NCI-H1092 (cell line): Measurements from ENCODE around the gene CFAP251.
"Not testable (repeated sequence)": the region's sequence is repeated elsewhere in the genome, so short reads cannot be mapped to it uniquely, and the experiment has no call there.

ENCODE experiments used
- DNase-seq: peaks from one replicate; lab custom pipeline; 2025; lab: John Stamatoyannopoulos, UW

Gene CFAP251, protein sequence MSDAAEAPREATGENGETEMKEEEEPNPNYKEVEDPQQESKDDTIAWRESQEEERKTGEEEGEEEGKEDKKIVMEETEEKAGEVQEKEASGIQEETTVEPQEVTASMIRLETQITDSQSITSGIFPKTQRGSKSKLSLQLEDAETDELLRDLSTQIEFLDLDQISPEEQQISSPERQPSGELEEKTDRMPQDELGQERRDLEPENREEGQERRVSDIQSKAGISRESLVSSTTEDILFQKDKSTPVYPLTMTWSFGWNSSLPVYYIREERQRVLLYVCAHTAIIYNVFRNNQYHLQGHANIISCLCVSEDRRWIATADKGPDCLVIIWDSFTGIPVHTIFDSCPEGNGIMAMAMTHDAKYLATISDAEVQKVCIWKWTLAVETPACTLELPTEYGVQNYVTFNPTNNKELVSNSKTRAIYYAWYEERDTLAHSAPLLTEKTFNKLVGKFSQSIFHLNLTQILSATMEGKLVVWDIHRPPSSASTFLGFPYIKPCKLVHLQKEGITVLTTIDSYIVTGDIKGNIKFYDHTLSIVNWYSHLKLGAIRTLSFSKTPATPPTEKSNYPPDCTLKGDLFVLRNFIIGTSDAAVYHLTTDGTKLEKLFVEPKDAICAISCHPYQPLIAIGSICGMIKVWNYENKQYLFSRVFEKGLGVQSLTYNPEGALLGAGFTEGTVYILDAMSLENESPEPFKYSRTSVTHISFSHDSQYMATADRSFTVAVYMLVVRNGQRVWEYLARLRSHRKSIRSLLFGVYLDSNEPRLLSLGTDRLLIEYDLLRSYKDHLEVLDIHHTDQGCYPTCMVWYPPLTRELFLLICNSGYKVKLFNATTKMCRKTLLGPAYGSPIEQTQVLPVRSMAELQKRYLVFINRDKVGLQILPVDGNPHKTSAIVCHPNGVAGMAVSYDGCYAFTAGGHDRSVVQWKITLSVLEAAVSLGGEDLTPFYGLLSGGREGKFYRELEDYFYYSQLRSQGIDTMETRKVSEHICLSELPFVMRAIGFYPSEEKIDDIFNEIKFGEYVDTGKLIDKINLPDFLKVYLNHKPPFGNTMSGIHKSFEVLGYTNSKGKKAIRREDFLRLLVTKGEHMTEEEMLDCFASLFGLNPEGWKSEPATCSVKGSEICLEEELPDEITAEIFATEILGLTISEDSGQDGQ

DNA sequence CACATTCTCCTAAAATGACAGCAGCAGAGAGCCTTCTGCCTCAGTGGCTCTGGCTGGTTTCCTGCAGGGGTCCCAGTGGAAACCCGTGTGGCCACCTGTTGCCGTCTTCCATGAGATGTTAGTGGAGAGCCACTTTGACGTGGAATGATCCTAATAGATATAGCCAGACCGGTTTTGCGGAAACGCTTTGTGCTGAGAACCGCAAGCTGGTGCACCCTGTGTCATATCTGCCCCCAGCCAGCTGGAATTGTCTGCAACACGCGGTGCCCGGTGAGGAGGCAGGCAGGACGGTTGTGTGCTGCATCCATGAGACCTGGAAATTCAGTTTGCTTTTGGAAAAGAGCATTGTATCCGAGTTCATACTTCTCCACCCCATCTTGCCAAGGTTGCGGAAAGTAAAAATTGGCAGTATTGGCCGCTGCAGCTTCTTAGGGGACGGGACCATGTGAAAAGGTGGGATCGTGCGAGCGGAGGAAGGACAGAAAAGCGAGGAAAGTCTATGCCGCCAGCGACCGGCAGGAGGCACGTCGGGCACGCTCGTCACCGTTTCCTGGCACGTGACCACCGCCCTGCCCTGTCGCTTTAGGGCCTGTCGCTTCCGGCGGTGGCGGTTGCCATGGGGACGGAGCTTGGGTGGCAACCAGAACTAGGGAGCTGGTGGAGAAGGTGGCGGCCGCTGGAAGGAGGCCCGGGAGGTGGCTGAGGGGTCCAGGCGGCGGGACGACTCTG, at the start of gene CFAP251:
CFAP251 (plus strand) TSS at position 643 of the 729 bp plus-strand sequence. CDS start 2,714 bp downstream, outside the sequence.
- peak; percentile 90 for DNase-seq

DNA sequence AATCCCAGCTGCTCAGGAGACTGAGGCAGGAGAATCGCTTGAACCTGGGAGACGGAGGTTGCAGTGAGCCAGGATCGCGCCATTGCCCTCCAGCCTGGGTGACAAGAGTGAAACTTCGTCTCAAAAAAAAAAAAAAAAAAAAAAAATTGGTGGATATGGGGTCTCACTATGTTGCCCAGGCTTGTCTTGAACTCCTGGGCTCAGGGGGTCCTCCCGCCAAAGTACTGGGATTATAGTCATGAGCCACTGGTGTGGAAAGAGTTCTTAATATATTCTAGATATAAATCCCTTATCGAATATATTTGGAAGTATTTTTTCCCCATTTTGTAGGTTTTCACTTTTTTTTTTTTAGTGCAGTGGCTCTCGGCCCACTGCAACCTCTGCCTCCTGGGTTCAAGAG, 49.2 kb upstream of the CFAP251 start:
- not testable (repeated sequence) for DNase-seq

DNA sequence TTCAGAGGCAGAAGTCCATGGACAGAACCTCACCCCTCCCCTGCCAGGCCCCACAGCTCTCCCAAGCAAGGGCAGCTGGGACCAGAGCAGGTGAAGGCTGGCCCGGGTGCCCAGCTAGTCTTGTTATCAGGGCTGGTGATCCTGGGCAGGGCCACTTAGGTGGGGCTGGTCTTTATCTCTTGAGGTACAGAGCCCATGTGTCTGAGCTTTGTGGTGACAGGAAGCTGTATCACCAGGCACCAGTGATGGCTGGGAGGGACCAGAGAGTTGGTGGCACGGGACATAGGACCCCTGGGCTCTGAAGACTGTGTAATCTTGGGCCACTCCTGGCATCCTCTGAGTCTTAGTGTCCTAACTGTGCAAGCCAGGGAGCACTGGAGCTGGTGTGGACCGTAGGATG, 46.9 kb upstream of the CFAP251 start:
- no peak for DNase-seq

DNA sequence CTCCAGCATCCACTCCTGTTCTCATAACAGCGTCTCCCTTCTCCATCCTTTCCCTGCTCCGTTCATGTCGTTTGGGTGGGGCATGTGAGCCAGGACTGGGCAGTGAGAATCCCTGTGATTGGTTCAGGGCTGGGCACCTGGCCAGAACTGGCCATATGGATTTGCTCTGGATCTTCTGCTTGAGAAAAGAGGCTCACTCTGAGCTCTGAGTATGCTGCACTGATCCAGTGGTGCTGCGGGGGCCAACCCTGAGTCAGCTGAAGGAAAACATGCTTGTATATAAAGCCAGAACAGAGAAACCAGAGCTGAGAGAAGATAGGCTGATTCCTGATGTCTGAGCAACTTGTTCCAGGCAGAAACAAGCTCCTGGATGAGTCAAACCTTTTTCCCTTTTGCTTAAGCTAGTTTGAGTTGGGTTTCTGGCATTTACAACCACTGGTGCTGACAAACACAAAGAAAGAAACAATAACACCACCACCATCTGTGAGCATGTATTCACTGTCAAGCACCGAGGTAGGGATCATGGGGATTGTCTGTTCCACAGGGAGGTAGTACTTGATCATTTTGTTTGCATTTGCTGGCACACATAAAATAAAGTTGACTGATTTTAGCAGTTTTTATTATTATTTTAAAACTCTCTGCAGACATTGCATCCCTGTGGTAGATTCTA, 45.7 kb upstream of the CFAP251 start:
- DNase-seq, result no peak

DNA sequence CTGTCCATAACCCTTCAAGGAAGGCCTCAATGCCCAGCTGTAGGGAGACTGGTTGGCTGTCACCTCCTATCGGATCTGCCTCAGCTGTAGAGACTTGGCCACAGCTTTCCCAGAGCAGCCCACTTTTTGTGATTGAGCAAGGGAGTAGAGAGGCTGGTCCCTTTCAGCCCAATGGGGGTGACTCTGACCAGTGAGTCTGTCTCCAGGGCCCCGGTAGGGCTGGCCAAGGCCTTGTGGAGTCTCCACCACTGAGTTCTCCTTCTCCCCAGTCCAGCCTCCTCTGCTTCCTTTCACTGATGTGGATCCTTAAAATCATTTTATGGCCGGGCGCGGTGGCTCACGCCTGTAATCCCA, 45.2 kb upstream of the CFAP251 start:
- DNase-seq, result no peak

DNA sequence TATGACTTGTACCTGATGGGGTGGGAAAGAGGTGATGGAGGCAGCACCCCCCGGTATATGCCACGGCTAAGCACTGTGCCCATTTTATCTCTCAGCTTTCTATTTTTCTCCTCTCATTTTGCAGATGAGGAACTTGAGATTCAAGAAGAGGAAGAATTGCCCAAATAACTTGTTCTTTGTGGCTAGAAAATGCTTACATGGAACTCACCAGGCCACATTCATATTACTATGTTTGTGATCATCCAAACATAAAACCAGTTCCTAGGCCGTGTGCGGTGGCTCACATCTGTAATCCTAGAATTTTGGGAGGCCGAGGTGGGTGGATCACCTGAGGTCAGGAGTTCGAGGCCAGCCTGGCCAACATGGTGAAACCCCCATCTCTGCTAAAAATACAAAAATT, 44.3 kb upstream of the CFAP251 start:
- no peak for DNase-seq

DNA sequence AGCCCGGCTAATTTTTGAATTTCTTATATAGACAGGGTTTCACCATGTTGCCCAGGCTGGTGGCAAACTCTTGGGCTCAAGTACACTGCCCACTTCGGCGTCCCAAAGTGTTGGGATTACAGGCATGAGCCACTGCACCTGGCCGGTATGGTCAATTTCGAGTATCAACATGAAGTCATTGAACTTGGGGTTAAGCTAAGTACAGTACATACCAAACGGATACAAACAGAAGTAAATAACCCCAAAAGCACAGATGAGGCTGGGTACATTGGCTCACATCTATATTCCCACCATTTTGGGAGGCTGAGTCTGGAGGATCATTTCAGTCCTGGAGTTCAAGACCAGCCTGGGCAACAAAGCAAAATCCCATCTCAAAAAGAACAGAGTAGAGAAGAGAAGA, 42.8 kb upstream of the CFAP251 start:
- no peak for DNase-seq

DNA sequence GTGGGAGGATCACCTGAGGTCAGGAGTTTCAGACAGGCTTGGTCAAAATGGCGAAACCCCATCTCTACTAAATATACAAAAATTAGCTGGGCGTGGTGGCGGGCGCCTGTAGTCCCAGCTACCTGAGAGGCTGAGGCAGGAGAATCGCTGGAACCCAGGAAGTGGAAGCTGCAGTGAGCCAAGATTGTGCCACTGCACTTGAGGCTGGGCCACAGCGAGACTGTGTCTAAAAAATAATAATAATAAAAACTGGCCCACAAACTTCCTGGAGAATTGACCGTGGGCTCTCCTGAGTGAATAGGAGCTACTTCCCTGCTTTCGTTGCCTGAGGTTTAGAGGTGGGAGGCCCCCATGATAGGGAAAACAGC, 42.3 kb upstream of the CFAP251 start:
- DNase-seq, result not testable (repeated sequence)

DNA sequence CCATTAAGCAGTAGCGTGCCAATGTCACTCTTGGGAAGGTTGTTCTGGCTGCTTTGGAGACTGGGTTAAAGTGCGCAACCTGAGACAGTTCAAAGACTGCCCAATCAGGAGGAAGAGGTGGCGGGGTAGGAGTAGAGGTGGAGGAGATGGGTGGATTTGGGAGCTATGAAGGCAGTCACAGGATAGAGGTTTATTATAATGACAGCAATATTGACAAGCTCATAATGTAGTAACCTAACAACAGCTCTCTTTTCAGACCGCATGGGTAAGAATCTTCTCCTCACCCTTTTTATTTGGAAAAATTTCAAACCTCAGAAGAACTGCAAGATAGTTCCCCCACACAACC, 35.1 kb upstream of the CFAP251 start:
- no peak for DNase-seq

DNA sequence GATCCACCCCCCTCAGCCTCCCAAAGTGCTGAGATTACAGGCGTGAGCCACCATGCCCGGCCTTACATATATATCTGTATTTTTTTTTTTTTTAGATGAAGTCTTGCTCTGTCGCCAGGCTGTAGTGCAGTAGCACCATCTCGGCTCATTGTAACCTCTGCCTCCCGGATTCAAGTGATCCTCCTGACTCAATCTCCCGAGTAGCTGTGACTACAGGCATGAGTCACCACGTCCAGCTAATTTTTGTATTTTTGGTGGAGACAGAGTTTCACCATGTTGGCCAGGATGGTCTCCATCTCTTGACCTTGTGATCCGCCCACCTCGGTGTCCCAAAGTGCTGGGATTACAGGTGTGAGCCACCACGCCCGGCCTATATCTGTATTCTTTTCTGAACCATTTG, 33.3 kb upstream of the CFAP251 start:
- not testable (repeated sequence) for DNase-seq

DNA sequence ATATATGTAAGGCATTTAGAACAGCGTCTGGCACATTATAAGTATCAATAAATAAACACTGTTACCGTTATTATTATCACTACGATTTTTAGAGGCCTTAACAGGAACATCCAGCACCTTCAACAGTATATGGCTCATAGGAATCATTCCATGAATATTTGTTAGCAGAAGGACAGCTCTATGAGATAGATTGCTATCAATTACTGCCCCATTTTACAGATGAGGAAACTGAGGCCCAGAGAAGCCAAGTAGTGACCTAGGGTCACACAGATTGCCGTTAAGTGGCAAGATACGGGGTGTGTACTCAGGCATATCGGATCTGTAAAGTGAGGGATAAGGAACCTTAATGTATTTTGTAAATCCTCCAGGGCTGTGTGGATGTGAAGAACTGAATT, 30.3 kb upstream of the CFAP251 start:
- no peak for DNase-seq

DNA sequence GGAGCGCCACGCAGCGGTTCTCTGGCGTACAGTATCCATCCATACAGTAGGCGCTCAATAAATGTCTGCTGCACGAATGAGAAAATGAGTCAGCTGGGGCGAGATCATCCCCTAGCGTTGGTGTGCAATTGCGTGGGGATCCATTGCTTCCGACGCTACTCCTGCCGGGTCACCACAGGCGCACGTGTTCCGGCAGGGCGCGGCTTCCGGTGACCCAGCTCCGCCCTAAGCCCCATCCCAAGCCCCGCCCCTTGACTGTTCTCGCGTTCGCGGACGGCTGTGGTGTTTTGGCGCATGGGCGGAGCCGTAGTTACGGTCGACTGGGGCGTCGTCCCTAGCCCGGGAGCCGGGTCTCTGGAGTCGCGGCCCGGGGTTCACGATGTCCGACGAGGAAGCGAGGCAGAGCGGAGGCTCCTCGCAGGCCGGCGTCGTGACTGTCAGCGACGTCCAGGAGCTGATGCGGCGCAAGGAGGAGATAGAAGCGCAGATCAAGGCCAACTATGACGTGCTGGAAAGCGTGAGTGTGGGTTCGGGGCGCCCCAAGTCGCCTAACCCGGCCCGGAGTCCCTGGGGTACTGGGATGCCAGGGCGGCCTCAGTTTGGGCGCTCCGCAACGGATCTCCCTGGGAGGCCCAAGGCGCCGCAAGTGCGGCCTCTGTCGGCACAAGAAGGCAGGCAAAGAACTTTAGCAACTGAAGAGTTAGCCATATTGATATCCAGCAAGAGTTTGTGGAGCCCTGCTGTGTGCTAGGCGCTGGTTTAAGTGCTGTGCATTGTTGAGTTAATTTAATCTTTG, 29.7 kb upstream of the CFAP251 start, which contains the start of gene PSMD9:
PSMD9 (plus strand) TSS at position 313 of the 796 bp plus-strand sequence; CDS start at position 380, 67 bp downstream.
- peak; percentile 94 for DNase-seq

DNA sequence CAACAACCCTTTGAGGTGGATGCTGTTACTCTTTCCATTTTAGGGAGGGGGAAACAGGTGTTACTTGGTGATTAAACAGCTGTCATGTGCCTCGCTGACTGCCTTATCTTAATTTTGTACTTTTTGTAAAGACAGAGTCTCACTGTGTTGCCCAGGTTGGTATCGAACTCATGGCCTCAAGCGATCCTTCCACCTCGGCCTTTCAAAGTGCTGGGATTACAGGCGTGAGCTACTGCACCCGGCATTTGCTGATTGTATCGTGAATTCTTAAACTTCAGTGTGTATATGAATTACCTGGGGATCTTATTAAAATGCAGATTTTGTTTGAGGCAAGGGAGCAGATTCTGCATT, 29.1 kb upstream of the CFAP251 start:
- DNase-seq, result no peak

DNA sequence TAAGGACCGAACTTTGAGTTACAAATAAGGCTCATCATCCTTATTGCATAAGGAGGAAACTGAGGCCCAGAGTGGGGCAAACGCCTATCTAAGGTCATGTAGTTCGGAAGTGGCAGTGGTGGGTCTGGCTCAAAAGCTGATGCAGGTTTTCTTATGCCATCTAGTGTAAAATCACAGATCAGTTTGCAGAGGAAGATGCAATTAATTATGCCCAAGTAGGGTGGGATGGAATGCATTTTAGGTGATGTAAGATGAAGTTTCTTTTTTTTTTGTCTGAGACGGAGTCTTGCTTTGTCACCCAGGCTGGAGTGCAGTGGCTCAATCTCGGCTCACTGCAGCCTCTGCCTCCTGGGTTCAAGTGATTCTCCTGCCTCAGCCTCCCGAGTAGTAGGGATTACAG, 28.7 kb upstream of the CFAP251 start:
- not testable (repeated sequence) for DNase-seq

DNA sequence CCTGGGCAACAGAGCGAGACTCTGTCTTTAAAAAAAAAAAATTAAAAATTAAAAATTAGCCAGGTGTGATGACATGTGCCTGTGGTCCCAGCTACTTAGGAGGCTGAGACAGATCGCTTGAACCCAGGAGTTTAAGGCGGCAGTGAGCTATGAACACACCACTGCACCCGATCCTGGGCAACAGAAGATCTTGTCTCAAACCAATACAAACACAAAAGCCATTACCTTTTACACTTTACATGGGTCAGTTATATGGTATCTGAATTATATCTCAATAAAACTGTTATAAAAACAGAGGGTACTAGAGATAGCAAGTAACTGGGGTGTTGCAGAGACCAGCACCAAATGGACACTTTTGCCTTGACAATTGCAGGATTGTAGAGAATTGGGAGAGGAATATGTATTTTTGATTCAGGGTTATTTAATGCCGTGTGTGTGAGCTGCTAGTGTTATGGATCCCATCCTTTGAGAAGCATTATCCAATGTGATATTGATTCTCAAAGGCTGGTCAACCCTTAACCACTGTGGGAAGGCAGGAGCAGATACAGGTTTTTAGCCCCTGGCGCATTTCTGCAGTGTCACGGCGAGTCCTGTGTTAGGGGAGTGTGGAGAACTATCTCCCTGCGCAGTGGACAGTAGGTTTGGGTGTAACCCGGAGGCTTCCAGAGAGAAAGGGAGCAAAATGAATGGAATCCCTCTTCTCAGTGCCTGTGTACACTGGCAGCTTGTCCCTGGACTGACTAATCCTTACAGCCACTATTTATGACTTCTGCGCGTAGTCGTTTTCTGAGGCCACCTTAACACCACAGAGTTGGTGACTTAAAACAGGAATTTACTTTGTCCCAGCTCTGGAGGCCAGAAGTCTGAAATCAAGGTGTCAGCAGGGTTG, 25.5 kb upstream of the CFAP251 start:
- DNase-seq, result no peak

DNA sequence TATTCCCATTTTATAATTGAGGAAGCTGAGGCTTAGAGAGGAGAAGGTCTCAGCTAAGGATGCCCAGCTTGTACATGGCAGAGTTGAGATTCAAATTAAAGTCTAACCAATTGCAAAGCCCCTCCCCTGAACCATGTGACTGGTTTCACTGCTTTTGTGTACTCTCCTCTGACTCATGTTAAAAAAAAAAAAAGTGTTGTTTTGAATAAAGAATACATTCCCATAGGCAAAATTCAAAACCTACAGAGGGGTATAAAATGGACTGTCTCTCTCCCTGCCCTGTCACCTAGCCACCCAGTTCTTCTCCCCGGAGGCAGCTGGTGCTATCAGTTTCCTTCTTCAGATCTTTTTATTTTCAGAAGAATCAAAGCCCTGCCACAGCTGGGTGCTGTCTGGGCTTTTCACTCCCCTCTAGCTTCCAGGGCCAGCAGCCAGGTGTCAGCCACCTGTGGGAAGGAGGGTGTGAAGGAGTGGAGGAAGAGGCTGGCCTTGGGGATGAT, 24.4 kb upstream of the CFAP251 start:
- DNase-seq, result no peak

DNA sequence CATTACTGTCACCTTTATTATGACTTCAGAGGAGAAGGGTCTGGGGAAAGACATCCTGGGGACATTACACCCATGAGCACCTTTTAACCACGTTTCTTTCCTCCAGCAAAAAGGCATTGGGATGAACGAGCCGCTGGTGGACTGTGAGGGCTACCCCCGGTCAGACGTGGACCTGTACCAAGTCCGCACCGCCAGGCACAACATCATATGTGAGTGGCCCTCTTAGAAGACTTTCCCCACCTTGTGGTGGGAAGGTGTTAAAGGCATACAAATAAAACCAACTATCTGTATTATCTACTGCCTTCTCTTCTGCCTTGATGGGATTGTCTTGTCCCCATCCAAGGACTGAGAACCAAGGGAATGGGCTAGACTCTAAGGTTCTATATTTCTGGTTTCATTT, 23.8 kb upstream of the CFAP251 start:
- DNase-seq, result no peak

DNA sequence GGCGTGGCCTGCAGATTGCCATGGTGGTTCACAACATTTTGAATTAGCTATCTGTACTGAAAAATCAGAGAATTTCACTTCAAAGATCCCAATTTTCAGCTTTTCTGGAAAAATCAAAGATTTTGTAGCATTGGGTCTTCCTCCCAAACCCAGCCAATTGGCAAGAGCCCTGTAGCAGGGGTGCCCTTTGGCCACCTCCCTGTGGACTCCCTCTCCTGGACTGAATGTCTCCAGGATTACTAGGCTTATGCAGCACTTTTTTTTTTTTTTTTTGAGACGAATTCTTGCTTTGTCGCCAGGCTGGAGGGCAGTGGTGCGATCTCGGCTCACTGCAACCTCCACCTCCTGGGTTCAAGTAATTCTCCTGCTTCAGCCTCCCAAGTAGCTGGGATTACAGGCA, 20.1 kb upstream of the CFAP251 start:
- DNase-seq, result no peak

DNA sequence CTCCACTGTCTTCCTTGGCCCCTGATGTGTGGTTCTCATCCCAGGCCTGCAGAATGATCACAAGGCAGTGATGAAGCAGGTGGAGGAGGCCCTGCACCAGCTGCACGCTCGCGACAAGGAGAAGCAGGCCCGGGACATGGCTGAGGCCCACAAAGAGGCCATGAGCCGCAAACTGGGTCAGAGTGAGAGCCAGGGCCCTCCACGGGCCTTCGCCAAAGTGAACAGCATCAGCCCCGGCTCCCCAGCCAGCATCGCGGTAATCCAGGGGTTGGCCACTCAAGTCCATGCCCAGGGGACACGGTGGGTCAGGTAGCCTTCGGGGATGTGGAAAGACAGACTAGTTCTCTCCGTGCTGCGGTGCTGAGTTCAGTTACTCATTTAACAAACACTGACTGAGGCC, 18.8 kb upstream of the CFAP251 start:
- DNase-seq, result no peak
